ENCODE data around the gene KL. TPM values are rescaled to one million over a fixed set of nuclear protein-coding genes. Genes with fewer than 3 reads are reported as not detected.

The KL gene
- total RNA-seq, 1 donor from 2014 or later, result 1.9 TPM

GRCh38 chr13:33000365-33000764, 15.9 kb upstream of the KL start:
- intact Hi-C loops (cut with DNase I), result no loop called here

GRCh38 chr13:33003458-33004019, 12.7 kb upstream of the KL start:
- intact Hi-C loops (cut with DNase I), result loop anchor here (2.0 kb wide), 1 partner anchor 35 kb away; no protein-coding TSS in a partner anchor
- DNase-seq (ENCODE audit: low spot score), result no peak

More at GRCh38 chr13:33000365-33000764, 15.9 kb upstream of the KL start:
- DNase-seq (ENCODE audit: low spot score), result no peak

DNA sequence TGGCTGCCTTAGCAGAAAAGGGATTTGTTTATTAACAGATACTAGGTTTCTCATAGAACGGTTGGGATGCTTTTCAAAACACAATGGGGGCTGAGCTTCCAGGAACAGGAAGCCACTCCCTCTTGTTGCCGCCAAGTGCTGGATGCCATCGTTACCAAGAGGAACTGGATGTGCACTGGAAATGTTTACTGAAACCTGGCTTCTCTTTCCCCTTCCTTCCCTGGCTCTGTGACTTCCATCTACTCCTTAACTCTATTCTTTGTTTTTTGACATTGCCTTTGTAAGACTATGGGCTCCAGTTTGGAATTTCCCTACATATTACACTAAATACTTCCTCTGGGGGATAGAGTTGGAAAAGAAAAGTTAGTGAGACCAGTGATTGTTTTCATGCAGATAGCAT, 11.7 kb upstream of the KL start:
- no peak for DNase-seq (ENCODE audit: low spot score)
- intact Hi-C loops (cut with DNase I), result loop anchor here (2.0 kb wide), 1 partner anchor 36 kb away; no protein-coding TSS in a partner anchor

GRCh38 chr13:33006134-33006533, 10.1 kb upstream of the KL start:
- no peak for DNase-seq (ENCODE audit: low spot score)
- intact Hi-C loops (cut with DNase I), result no loop called here

GRCh38 chr13:33006638-33007037, 9.6 kb upstream of the KL start:
- intact Hi-C loops (cut with DNase I), result no loop called here
- no peak for DNase-seq (ENCODE audit: low spot score)

DNA sequence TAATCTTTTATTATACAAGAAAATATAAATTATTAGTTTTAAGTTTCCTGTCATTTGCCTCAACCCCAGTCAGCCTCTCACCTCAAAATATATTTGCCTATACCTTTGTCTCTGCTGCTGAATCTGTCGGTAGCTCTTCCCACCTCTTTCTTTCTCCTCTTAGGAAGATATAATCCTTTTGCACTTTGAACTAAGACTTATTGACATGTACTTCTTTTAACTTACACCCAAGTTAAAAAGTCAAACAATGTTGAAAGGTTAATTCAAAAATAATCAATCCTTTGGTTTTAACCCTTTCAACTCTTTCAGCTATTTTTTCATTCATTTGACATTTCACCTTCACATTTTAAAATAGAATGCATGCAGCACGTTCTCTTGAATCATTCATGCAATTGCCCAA, 9.0 kb upstream of the KL start:
- no peak for DNase-seq (ENCODE audit: low spot score)
- intact Hi-C loops (cut with DNase I), result no loop called here

DNA sequence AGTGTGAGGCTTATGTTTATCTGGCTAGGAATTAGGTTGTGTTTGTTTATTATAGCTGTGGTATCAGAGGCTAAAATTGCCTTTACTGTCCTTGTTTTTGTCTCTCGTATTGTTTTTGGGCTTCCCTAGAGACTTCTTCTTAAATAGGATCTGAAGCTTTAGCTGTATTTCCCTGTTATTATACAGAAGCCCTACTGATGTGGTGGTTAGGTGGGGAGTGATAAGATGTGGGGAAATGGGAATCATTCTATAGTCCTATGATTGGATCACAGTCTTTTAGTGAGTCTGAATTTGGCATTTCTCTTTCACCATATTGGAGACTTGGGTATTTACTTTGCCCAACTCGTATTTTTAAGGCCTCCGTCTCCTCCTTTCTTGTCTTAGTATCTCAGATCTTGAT, 8.3 kb upstream of the KL start:
- intact Hi-C loops (cut with DNase I), result no loop called here

GRCh38 chr13:33008946-33009722, 7.1 kb upstream of the KL start:
- intact Hi-C loops (cut with DNase I), result no loop called here

More for the DNA sequence above, 8.3 kb upstream of the KL start:
- no peak for DNase-seq (ENCODE audit: low spot score)

DNA sequence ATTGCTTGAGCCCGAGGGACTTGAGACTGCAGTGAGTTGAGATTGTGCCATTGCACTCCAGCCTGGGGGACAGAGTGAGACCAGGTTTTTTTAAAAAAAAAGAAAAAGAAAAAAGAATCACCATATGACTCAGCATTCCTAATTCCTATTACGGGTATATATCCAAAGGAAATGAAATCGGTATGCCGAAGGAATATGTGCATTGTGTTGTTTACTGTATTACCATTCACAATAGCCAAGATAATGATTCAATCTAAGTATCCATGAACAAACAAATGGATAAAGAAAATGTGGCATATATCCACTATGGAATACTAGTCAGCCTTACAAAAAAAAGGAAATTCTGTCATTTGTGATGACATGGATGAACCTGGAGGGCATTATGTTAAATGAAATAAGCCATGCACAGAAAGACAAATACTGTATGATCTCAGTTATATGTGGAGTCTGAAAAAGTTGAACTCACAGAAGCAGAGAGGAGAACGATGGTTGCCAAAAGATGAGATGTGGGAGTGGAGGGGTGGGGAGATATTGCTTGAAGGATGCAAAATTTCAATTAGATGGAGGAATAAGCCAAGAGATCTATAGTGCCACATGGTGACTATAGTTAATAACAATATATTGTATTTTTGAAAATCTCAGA, 4.3 kb upstream of the KL start:
- intact Hi-C loops (cut with DNase I), result loop anchor here (10.0 kb wide), 1 partner anchor 277 kb away; no protein-coding TSS in a partner anchor
- DNase-seq (ENCODE audit: low spot score), result no peak

More at GRCh38 chr13:33008946-33009722, 7.1 kb upstream of the KL start:
- DNase-seq (ENCODE audit: low spot score), result no peak

- intact Hi-C loops (cut with DNase I), result loop anchor here (10.0 kb wide), 1 partner anchor 279 kb away; no protein-coding TSS in a partner anchor
Observed at GRCh38 chr13:33014291-33014690, 1.9 kb upstream of the KL start.

DNA sequence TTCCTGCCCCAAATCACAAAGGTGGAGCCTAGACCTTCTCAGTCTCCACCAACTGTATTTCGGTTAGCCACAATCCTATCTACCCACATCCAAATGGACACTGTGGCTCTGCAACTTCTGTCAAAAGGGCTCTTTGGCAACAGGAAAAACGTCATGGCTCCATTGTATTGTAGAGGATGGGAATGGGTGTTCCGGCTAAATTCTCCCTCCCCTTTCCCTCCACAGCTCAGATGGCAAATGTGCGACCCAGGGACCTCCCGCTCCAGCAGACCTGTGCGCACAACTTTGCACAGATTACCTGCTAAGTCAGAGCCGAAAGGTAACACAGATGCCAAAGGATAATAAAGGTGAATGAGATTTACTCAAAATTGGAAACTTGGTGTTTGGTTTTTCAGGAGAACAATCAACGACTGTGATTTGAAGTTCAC, 968 bp upstream of the KL start:
- DNase-seq (ENCODE audit: low spot score), result no peak
- intact Hi-C loops (cut with DNase I), result loop anchor here (5.0 to 10.0 kb wide), 2 partner anchors 48 to 280 kb away; no protein-coding TSS in a partner anchor

More at GRCh38 chr13:33014291-33014690, 1.9 kb upstream of the KL start:
- DNase-seq (ENCODE audit: low spot score), result no peak

DNA sequence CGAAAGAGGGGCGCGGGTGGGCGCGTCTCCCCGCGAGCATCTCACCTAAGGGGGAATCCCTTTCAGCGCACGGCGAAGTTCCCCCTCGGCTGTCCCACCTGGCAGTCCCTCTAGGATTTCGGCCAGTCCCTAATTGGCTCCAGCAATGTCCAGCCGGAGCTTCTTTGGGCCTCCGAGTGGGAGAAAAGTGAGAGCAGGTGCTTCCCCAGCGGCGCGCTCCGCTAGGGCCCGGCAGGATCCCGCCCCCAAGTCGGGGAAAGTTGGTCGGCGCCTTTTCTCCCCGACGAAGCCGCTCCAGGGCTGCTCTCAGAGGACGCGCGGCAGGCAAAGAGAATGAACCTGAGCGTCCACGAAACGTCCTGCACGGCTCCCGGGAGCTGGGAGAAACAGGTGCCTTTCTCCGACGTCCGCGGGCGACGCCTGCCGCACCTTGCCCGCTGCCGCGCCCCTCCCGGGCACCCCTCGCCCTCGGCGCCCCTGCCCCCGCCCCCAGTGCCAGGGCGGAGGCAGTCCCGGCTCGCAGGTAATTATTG, 366 bp upstream of the KL start:
- no peak for DNase-seq (ENCODE audit: low spot score)
- intact Hi-C loops (cut with DNase I), result loop anchor here (2.0 to 10.0 kb wide), 3 partner anchors 49 to 429 kb away; partner anchors contain the start of gene PDS5B

GRCh38 chr13:33017323-33017929, 1.2 kb downstream of the KL start:
- DNase-seq (ENCODE audit: low spot score), result no peak
- intact Hi-C loops (cut with DNase I), result loop anchor here (2.0 to 10.0 kb wide), 3 partner anchors 50 to 431 kb away; partner anchors contain the start of gene PDS5B

GRCh38 chr13:33018886-33019285, 2.7 kb downstream of the KL start:
- no peak for DNase-seq (ENCODE audit: low spot score)
- intact Hi-C loops (cut with DNase I), result loop anchor here (5.0 to 10.0 kb wide), 2 partner anchors 52 to 284 kb away; no protein-coding TSS in a partner anchor

DNA sequence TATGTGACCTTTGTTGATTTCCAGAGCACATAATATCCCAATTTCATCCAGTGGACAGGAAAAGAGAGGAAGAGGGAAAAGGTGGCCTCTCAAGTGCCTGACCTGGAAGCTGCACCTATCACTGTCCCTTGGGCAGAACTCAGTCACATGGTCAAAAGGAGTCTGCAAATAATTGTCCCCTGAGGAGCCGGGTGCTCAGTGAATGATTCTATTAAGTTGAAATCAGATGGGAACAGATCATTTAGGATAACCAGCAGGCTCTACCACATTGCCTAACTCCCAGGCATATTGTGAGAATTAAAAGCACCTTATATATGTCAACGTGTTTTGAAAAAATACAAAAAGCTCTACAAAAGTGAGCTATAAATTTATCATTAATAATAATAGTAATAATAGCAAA, 6.8 kb downstream of the KL start:
- DNase-seq (ENCODE audit: low spot score), result no peak
- intact Hi-C loops (cut with DNase I), result no loop called here

DNA sequence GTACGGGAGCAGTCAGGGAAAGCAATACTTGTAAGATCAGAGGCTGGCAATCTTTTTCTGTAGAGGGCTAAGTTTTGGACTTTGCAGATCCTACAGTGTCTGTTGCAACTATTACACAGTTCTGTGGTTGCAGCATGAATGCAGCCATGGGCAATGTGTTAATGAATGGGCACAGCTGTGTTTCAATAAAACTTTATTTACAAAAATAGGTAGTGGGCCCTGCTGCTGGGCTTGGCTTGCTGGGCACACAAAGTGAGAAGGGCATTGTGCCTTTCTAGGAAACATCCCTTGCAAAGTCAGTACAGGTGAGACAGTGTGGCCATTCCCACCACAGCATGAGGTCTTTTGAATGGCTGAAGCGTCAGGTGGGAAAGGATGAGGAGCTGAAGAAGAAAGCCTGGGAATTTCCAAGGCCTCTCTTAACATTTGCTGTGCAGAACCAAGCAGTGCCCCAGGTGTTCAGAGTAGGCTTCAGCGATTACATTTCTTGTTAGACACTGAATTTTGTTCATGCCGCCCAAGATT, 9.1 kb downstream of the KL start:
- no peak for DNase-seq (ENCODE audit: low spot score)
- intact Hi-C loops (cut with DNase I), result no loop called here

DNA sequence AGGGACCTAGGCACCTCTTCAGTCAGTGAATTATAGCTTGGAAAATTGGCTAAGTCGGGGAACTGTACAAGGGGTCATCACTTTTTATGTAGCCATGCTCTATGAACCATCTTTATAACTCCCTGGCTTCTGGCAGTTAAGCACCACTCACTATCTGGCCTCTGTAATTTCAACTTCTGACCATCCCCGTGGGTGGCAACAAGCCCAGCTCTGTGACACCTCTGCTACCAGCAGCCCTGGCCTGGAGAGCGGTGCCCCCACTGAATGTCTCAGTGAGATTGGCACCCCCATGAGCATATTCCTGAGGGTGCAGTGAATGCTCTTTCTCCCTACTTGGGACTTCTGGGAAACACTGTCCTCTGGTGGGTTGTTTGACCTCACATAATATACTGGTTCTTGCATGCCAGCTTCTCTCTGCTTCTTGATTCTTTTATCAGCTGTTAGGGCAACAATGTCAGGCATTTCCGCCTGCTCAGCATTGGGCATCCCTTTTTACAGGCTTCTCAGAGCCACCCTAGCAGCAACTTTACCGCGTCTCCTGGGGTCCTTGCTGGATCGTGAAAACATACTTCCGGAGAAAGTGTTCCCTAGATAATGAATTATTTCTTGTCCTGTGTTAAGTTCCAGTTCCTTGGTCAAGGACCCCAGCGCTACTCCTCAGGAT, 10.4 kb downstream of the KL start:
- intact Hi-C loops (cut with DNase I), result no loop called here
- no peak for DNase-seq (ENCODE audit: low spot score)

DNA sequence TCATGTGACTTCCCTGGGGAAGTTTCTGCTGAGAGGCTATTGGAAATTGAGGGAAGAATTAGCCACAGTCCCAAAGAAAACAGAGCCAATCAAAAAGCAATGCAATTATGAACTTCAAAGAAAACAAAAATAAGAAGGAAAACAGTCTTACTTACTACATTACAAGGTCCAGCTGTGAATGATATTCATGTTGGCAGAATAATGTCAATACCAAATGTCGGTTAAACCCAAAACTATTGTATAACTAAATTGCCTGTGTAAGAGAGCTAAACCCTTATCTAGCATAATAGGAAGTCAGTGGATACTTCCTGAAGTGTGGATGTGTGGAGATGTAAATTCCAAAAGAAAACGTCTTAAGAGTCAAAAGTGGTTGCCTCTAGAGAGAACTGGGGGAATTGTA, 12.4 kb downstream of the KL start:
- intact Hi-C loops (cut with DNase I), result no loop called here
- DNase-seq (ENCODE audit: low spot score), result no peak

GRCh38 chr13:33031277-33031676, 15.1 kb downstream of the KL start:
- DNase-seq (ENCODE audit: low spot score), result no peak
- intact Hi-C loops (cut with DNase I), result no loop called here

Data from cardiac septum (tissue), 1 donor.